AG09319 (cell line): ENCODE results near the gene NAGA.
"Not testable (repeated sequence)": the region's sequence is repeated elsewhere in the genome, so short reads cannot be mapped to it uniquely, and the experiment has no call there.

ENCODE experiments used
- DNase-seq: peaks from one replicate; pipeline ENCODE4 v3.0.0-alpha.2; 2010; ENCODE audit warnings: low read depth; ENCODE audit errors: extremely low read depth
- CTCF ChIP-seq: IDR thresholded peaks from 2 replicates; pipeline ENCODE4 v1.5.1; 2011; ENCODE audit warnings: low read depth, mild to moderate bottlenecking, inconsistent platforms, low read length, moderate library complexity

The NAGA gene

GRCh38 chr22:42074132-42074811 lies 3.7 kb upstream of the NAGA start, which contains the start of gene PHETA2:
Gene PHETA2 (plus strand): TSS chr22:42074248. CDS start chr22:42077294, 3,046 bp downstream.
- DNase-seq: no peak
- TF ChIP-seq CTCF: peak; percentile 34

GRCh38 chr22:42073621-42074041 lies 3.0 kb upstream of the NAGA start:
- no peak for DNase-seq
- no peak for TF ChIP-seq CTCF

GRCh38 chr22:42072606-42073330 lies 2.2 kb upstream of the NAGA start:
- no peak for TF ChIP-seq CTCF
- no peak for DNase-seq

- DNase-seq: not testable (repeated sequence)
Observed at GRCh38 chr22:42071508-42071907, 896 bp upstream of the NAGA start.

GRCh38 chr22:42069801-42070516 lies 653 bp downstream of the NAGA start:
- DNase-seq: no peak
- TF ChIP-seq CTCF: no peak

GRCh38 chr22:42068291-42068690 lies 2.3 kb downstream of the NAGA start:
- TF ChIP-seq CTCF: no peak
- DNase-seq: no peak

GRCh38 chr22:42067671-42068251 lies 2.9 kb downstream of the NAGA start:
- TF ChIP-seq CTCF: no peak
- DNase-seq: no peak
